Measurements from ENCODE around the gene ARPC4. TPM values are rescaled to one million over a fixed set of nuclear protein-coding genes. Genes with fewer than 3 reads are reported as not detected.
A peak's percentile ranks its signal among the peaks of the same experiment; 100 is the strongest.

Gene ARPC4
- polyA plus RNA-seq, 3 donors: 68.9 to 121 (median 111) TPM

DNA sequence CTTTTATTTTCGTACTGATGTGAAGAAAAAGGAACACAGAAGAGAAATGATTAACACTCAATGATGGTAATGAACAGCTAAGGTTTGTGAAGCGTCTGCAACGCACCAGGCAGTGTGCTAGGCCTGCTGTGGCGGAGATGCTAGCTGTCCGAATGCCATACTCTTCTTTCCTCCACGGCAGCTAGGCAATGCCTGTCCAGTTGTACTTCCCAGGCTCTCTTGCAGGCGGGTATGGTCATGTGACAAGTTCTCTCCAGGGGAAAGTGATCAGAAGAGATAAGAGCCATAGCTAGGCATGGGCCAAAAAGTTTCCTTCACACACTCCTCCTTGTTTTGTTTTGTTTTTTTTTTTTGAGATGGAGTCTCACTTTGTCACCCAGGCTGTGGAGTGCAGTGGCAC lies 7.3 kb upstream of the ARPC4 start:
- 74 to 82% (median 75%) methylated on average over 7 of the region's 7 CpGs for WGBS, 3 donors
- H3K27ac ChIP-seq (ENCODE audit: low read depth, low read length): no peak overlapping the region

DNA sequence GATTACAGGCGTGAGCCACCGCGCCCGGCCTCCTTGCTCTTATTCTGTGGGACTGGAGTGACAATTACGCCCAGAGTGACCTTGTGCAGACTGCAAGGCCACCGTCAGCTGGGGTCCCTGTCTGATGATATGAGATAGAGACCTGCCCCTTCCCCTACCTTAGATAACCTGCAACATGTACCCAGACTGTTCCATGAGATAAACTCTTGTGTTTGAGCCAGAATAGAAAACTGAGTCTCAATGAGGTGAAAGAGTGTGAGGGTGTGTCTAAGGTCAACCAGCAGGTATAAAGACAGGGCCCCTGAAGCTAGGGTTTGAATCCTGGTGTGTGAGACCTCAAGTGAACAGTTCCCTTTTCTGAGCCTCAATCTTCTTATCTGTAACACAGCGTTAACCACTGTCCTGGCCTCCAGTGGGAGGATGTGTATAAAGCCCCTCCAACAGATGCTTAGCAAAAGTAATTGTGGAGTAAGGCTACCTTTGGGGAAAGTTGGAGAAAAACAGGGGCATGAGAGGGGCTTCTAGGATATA lies 6.6 kb upstream of the ARPC4 start:
- WGBS, 3 donors: 87 to 95% (median 93%) methylated on average over 7 of the region's 7 CpGs
- H3K27ac ChIP-seq (ENCODE audit: low read depth, low read length): no peak overlapping the region

DNA sequence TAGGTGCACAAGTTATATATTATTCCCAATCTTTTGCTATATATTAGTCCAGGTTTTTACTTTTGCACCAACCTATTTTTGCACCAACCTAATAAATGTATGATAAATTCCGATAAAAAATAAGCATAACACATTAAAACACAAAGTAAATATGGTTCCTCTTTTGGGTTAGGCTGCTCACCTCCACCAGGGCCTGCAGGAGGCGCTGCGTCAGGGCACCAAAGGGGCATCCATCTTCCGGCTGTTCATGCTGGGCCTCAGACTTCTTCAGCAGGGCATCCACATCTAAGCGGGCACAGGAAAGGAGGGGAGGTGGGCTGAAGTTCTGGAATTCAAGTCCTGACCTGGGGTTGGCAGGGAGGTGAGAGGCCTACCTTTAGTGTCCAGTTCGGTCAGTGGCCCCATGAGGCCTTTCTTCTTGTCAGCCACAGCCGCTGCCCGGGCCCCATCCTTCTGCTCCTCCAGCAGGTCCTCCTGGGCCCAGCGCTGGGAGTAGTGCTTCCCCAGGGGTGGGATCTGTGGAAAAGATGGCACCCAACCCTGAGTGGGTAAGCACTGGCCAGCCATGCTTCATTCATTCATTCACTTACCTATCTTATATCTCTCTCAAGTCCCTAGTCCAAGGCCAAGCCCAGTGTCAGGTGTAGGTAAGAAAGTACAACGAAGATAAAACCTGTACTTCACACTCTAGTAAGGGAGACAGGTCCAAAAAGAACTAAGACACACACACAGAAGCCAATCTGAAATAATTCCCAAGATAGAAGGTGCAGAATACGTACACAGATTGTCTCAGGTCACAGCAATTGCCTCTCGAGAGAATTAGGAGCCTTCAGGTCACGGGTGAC lies 5.8 kb upstream of the ARPC4 start:
- H3K27ac ChIP-seq (ENCODE audit: low read depth, low read length): no peak overlapping the region
- 88 to 92% (median 91%) methylated on average over 12 to 13 of the region's 13 CpGs for WGBS, 3 donors

DNA sequence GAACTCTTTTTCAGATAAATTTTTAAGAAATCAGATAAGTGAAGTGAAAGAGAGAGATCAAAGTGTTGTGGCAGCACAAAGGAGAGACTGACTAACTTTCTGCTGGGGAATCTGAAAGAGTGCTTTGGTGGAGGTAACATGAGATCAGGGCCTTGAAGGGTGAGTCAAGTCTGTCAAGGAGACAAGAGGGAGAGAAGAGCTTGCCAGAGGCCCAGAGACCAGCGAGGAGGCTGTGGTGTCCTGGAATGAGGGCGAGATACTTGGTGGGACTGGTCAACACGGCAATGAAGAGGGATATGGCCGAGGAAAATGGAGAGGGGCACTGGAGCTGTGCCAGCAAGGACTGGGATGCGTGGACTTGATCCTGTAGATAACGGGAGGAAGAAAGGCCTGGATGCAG lies 5.2 kb upstream of the ARPC4 start:
- no peak overlapping the region for H3K27ac ChIP-seq (ENCODE audit: low read depth, low read length)
- WGBS, 3 donors: 87 to 91% (median 87%) methylated on average over 6 of the region's 6 CpGs

DNA sequence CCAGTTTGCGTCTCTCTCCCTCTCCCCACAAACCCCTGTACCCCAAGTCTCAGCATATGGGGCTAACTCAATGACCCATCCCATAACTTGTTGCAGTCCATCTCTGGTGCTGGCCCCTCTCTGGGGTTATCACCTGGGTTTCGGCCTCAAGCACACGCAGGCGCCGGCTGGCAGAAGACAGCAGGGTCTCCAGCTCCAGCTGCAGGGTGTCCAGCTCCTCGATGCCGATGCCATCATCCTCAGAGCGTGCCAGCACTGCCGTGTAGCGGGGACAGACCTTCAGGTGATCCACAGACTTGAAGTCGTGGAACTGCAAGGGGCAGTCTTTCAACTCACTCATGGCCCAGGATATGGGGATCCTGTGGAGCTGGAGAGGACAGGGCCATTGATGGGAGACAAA lies 1.8 kb upstream of the ARPC4 start:
- WGBS, 3 donors: 84 to 92% (median 89%) methylated on average over 11 of the region's 11 CpGs
- H3K27ac ChIP-seq (ENCODE audit: low read depth, low read length): no peak overlapping the region

DNA sequence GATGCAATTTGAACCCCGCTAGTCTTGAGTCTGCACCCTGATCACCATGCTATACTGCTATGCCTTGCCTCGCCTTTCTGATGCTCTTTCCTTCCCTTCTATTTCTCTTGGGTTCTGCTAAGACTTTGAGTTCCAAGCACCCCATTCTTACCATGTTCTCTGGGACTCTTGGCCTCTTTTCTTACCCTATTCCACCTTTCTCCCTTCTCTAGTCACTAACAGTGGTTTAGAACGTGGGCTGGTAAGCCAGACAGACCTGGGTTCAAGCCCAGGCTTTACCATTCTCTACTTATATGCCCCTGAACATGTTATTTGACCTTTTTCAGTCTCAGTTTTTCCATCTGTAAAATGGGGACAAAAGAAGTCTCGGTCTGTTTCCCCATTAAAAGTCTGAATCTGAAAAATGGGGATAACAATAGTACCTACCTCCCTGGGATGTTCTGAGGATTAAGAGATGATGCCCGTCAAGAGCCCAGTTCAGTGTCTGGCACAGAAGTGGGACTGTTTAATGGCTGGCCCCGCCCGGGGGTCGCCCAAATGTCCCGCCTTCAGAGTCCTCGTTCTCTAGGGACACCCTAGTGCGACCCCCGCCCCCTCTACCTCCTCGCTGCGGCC lies 985 bp upstream of the ARPC4 start:
- WGBS, 3 donors: 15 to 16% (median 15%) methylated on average over 14 of the region's 14 CpGs
- peak overlapping the region; percentile 62 for H3K27ac ChIP-seq (ENCODE audit: low read depth, low read length)

DNA sequence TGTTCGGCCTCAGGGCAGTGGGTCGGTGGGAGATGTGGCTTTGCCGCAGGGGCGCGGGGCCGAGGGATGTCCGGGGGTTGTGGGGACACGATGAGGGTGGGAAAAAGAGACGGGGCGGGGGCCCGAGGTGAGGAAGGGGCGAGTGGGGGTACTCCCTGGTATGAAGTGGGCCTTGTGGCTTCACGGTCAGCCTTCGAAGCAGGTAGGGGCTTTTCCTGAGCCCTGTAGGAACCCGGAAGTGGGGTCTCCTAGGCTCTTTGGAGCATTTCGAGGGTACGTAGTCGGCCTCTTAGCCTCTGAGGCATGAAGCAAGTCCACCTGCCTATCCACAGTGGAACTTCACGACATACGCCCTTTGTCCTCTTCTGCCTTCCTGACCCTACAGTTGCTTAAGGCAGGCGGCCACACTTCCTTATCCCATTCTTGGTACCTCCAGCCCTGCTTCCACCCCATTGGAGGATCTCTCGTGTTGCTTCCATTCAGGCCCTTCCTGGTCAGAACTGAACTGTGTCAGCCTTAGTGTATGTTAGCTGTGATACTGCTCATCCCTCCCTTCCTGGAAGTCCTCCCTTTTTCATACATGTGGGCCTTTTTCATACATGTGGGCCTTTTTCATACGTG lies 389 bp downstream of the ARPC4 start:
- peak overlapping the region; percentile 91 for H3K27ac ChIP-seq (ENCODE audit: low read depth, low read length)
- 1% methylated on average over 21 to 23 of the region's 23 CpGs for WGBS, 3 donors

DNA sequence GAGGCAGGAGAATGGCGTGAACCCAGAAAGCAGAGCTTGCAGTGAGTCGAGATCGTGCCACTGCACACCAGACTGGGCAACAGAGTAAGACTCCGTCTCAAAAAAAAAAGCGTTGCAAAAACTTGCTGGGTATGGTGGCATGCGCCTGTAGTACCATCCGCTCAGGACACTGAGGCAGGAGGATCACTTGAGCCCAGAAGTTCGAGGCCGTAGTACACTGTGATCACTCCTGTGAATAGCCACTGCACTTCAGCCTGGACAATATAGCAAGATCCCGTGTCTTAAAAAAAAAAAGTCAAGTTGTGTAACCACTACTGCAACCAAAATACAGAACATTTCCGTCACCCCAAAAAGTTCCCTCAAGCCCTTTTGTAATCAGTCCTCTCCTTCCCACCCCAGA lies 1.5 kb downstream of the ARPC4 start:
- H3K27ac ChIP-seq (ENCODE audit: low read depth, low read length): no peak overlapping the region
- 90 to 94% (median 91%) methylated on average over 11 of the region's 11 CpGs for WGBS, 3 donors

DNA sequence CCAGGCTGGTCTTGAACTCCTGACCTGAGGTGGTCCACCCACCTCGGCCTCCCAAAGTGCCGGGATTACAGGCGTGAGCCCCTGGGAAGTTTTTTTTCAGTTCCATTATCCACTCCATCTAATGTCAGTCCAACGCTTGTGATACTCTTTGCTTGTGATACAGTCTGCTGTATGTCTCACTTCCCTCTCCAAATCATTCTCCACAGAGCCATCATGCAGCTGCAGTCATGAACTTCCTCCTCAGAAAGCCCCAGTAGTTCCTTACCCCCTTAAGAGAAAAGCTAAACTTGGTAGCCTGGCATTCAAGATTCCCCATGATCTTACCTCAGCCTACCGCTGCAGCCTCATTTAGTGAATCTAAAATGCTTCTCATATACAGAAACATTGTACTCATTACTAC lies 2.3 kb downstream of the ARPC4 start:
- H3K27ac ChIP-seq (ENCODE audit: low read depth, low read length): no peak overlapping the region
- WGBS, 3 donors: 72 to 84% (median 81%) methylated on average over 5 of the region's 5 CpGs

DNA sequence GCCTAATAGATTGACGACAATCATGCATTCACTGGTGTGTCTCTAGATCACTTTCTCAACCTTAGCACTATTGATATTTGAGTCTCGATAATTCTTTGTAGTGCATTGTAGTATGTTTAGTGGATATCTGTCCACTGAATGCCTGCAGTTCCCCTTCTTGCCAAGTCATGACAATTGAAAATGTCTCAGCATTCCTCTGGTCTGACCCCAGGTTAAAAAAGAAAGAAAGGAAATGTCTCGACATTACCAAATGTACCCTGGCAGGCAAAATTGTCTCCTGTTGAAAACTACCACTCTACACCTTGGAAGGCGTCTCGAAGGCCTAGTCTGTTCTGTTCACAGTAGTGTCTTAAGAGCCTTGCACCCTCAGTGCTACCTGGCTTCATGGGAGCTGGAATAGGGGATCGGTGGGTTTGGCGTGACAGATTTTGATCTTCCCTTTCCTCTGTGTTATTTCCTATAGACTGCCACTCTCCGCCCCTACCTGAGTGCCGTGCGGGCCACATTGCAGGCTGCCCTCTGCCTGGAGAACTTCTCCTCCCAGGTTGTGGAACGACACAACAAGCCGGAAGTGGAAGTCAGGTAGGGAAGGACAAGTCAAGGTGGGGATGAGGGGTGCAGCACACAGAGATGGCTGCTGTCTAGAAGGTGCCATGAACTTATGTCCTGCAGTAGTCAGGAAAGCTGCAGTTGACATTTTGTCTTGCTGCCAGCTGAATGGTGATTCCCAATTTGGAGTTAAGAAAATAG lies 4.5 kb downstream of the ARPC4 start:
- no peak overlapping the region for H3K27ac ChIP-seq (ENCODE audit: low read depth, low read length)
- WGBS, 3 donors: 90 to 91% (median 90%) methylated on average over 12 of the region's 12 CpGs

DNA sequence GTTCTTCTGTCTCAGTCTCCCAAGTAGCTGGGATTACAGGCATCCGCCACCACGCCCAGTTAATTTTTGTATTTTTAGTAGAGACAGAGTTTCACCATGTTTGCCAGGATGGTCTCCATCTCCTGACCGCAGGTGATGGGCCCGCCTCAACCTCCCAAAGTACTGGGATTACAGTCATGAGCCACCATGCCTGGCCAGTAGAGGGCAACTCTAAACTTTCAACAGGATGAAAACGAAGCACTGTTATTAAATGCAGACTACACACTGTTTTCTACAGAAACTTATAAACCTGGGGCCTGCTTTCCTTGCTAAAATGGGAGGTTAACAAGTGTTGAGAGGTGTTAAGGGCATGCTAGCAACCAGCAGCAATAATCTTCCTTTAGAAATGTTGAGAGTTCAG lies 7.6 kb downstream of the ARPC4 start:
- H3K27ac ChIP-seq (ENCODE audit: low read depth, low read length): no peak overlapping the region
- WGBS, 3 donors: 83 to 90% (median 87%) methylated on average over 5 of the region's 5 CpGs

DNA sequence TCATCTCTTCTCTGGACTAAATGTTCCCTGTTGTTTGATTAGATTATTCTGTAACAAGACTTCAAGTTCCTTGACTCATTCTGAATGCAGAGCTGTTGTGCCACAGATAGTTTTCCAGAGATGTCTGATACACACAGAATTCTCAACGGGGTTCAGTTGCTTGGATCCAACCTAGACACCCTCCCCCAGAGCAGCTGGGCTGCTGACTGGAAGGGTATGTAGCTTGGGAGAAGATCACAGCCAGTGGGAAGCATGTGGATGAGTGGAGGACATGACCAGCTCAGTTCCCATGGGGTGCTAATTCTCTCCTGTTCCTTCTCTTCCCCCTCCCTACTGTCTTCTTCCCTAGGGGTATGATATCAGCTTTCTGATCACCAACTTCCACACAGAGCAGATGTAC lies 10.6 kb downstream of the ARPC4 start:
- no peak overlapping the region for H3K27ac ChIP-seq (ENCODE audit: low read depth, low read length)
- 82 to 95% (median 87%) methylated on average over 1 of the region's 1 CpG for WGBS, 3 donors

DNA sequence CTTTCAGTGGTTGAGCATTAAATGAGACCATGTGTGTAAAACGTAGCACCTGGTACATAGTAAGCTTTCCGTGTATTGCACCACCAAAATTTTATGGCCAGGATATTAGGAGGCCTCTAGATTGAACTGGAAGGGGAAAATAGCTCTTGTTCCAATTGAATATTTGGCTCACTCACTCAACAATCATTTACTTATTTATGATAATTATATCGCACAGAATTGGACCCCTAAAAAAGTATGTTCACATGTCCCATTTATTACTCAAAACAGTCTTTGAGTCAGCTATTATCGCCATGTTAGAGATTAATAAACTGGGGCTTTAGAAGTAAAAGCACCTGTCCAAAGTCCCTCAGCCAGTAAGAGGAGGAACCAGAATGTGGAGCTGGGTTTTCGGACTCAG lies 12.1 kb downstream of the ARPC4 start:
- WGBS, 3 donors: 87 to 93% (median 91%) methylated on average over 5 of the region's 5 CpGs

DNA sequence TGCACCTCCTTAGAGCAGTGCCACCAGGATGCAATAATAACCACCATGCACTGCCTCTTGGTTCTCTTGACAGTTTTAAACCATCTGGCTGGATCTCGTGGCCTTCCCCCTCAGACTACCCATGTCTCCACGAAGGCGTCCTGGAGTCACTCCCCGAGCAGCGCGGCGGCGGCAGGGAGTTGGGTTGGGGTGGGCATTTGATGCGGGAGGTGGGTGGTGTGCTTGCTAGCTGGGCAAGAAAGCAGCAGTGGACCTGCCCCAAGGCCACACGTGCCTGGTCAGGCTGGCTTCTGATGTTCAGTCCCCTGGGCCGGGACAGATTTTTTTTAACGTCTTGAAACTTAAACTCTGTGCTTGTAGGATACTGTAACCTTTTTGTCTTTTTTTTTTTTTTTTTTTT lies 13.3 kb downstream of the ARPC4 start:
- no peak overlapping the region for H3K27ac ChIP-seq (ENCODE audit: low read depth, low read length)
- WGBS, 3 donors: 84 to 94% (median 87%) methylated on average over 12 of the region's 12 CpGs

More for the DNA sequence above, 12.1 kb downstream of the ARPC4 start:
- H3K27ac ChIP-seq (ENCODE audit: low read depth, low read length): no peak overlapping the region

DNA sequence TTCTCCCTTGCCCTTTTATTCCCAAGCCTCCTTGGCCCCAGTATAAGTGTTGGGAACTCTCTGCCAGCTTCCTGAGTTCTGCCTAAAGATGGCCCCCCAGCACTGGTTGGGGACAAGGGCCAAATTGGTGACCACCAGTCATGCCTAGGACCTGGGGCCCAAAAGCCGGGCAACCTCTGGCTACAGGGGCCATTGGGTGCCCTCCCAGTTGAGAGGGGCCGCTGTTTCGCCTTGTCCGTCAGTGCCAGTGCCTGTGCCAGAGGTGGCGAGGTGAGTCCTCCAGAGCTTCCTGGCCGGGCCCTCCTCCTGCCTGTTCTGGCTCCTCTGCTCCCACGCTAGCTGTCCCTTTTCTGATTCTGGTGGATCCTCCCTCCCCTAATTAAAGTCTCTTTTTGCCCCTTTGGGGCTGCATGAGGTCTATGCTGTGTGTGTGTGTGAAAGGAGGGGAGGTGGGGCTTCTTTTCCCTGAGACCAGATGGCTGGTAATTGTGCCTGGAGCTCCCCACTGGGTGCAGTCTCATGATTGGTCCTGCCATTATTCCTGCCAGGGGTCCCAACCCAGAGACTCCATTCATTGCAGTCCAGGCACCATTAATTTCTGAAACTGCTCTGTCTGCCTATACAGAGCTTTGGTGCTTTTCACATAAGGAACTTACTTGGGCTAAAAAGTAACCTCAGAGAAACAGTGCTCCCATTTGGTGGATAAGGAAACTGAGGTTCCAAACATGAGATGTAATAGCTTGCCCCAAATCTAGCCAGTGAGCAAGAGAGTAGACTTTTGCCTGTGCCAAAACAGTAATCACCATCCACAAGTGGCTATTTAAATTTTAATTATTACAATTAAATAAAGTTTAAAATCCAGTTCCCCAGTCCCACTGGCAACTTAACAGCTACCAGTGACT lies 14.1 kb downstream of the ARPC4 start:
- no peak overlapping the region for H3K27ac ChIP-seq (ENCODE audit: low read depth, low read length)
- 90 to 94% (median 92%) methylated on average over 7 of the region's 7 CpGs for WGBS, 3 donors

DNA sequence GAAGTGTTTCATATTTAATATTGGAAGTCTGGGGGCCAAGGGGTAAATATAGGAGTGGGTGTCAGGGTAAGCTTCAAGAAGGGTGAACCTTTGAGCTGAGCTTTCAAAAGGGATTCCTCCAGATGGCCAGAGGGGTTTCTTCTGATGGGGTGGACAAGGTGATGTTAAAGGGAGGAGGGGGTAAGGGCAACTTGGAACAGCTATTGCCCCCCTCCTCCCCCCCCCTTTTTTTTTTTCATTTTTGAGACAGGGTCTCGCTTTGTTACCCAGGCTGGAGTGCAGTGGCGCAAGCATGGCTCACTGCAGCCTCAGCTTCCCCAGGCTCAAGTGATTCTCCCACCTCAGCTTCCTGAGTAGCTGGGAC lies 15.1 kb downstream of the ARPC4 start:
- no peak overlapping the region for H3K27ac ChIP-seq (ENCODE audit: low read depth, low read length)
- 83 to 100% (median 93%) methylated on average over 2 of the region's 2 CpGs for WGBS, 3 donors

DNA sequence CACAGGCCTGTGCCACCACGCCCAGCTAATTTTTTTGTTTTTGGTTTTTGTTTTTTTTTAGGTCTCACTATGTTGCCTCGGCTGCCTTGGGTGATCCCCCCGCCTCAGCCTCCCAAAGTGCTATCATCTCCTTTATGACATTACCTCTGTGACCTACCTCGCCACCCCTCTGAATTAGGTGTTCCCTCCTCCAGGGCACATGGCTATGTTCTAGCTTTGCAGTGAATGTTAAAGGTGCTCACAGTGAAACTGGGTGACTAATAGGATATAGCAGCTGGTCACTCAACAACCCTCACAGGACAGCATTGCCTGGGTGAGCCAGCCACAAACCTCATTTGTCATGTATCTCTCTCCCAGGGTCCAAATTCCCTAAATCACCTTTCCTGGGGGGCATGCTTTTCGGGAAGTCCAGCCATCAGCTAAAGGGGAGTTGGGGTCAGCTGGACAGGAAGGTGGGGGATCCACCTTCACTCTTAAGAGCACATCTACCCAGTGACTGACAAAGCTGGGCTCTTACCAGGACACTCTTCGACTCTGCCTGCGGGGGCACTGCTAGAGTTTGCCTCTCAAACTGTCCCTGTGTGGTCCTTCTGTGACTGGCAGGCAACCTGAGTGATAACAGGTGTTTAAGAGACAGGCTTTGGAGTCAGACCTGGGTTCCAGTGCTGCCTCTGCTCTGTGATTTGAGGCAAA lies 15.6 kb downstream of the ARPC4 start:
- 62 to 71% (median 69%) methylated on average over 7 of the region's 7 CpGs for whole genome bisulfite sequencing, 3 donors
- no peak overlapping the region for H3K27ac ChIP-seq (ENCODE audit: low read depth, low read length)
